MM.1S (cell line): ENCODE measurements around the gene CST2.
"Not testable (repeated sequence)": the region's sequence is repeated elsewhere in the genome, so short reads cannot be mapped to it uniquely, and the experiment has no call there.

Experiments used
- DNase-seq: peaks from one replicate; pipeline ENCODE4 v3.0.0-alpha.2; 2015
- H2AFZ ChIP-seq: fragments of 300-600 bp; sonication (generic); 2 replicates; pipeline ENCODE4 v1.6.0; 2016; ENCODE audit warnings: antibody characterized with exemption, low read length
- H3F3A ChIP-seq: fragments of 300-600 bp; sonication (generic); 2 replicates; pipeline ENCODE4 v1.6.1; 2016; ENCODE audit warnings: mild to moderate bottlenecking, antibody characterized with exemption, low read length, moderate library complexity, mixed read lengths; ENCODE audit not compliant: insufficient read depth
- H3K27ac ChIP-seq: fragments of 300-600 bp; sonication (generic); 2 replicates; pipeline ENCODE4 v1.5.1; 2016; ENCODE audit warnings: mild to moderate bottlenecking, low read length
- H3K27me3 ChIP-seq: fragments of 300-600 bp; sonication (generic); replicated peaks from 2 replicates; pipeline ENCODE4 v1.6.0; 2016; ENCODE audit warnings: low read length; ENCODE audit not compliant: insufficient read depth
- H3K36me3 ChIP-seq: fragments of 300-600 bp; sonication (generic); replicated peaks from 2 replicates; pipeline ENCODE4 v1.6.1; 2016; ENCODE audit warnings: mild to moderate bottlenecking, low read length, mixed read lengths; ENCODE audit not compliant: insufficient read depth
- H3K4me1 ChIP-seq: fragments of 300-600 bp; sonication (generic); 2 replicates; pipeline ENCODE4 v1.6.1; 2016; ENCODE audit warnings: low read length, mixed read lengths
- H3K4me2 ChIP-seq: fragments of 300-600 bp; sonication (generic); 2 replicates; pipeline ENCODE4 v1.6.0; 2016; ENCODE audit warnings: low read depth, low read length
- H3K4me3 ChIP-seq: fragments of 300-600 bp; sonication (generic); 2 replicates; pipeline ENCODE4 v1.5.1; 2016; ENCODE audit warnings: low read length, mixed read lengths
- H3K79me2 ChIP-seq: fragments of 300-600 bp; sonication (generic); 2 replicates; pipeline ENCODE4 v1.6.1; 2016; ENCODE audit warnings: mixed run types, low read length, mixed read lengths
- H3K9ac ChIP-seq: fragments of 300-600 bp; sonication (generic); 2 replicates; pipeline ENCODE4 v1.6.1; 2016; ENCODE audit warnings: low read length, mixed read lengths
- H3K9me2 ChIP-seq: fragments of 300-600 bp; sonication (generic); replicated peaks from 2 replicates; pipeline ENCODE4 v1.6.1; 2016; ENCODE audit warnings: mild to moderate bottlenecking, low read length, mixed read lengths; ENCODE audit not compliant: insufficient read depth
- H3K9me3 ChIP-seq: fragments of 300-600 bp; sonication (generic); replicated peaks from 2 replicates; pipeline ENCODE4 v1.6.1; 2016; ENCODE audit warnings: mild to moderate bottlenecking, low read length, mixed read lengths; ENCODE audit not compliant: insufficient read depth
- H4K20me1 ChIP-seq: fragments of 300-600 bp; sonication (generic); 2 replicates; pipeline ENCODE4 v1.6.1; 2016; ENCODE audit warnings: mild to moderate bottlenecking, low read length, moderate library complexity, mixed read lengths; ENCODE audit not compliant: insufficient read depth
- EZH2 ChIP-seq: fragments of 300-600 bp; sonication (generic); optimal IDR thresholded peaks from 2 replicates; pipeline ENCODE3; 2017; ENCODE audit warnings: low read depth, mild to moderate bottlenecking, antibody characterized with exemption, low read length, mixed read lengths
- EZH2phosphoT487 ChIP-seq: fragments of 300-600 bp; sonication (generic); IDR thresholded peaks from 2 replicates; pipeline ENCODE4 v1.6.1; 2018; ENCODE audit warnings: antibody characterized with exemption, low read length
- TF ChIP-seq, protein P1 (sequence below): fragments of 300-600 bp; sonication (generic); IDR thresholded peaks from 2 replicates; pipeline ENCODE4 v1.5.1; 2016; ENCODE audit warnings: antibody characterized with exemption, low read length, mixed read lengths

The CST2 gene

DNA sequence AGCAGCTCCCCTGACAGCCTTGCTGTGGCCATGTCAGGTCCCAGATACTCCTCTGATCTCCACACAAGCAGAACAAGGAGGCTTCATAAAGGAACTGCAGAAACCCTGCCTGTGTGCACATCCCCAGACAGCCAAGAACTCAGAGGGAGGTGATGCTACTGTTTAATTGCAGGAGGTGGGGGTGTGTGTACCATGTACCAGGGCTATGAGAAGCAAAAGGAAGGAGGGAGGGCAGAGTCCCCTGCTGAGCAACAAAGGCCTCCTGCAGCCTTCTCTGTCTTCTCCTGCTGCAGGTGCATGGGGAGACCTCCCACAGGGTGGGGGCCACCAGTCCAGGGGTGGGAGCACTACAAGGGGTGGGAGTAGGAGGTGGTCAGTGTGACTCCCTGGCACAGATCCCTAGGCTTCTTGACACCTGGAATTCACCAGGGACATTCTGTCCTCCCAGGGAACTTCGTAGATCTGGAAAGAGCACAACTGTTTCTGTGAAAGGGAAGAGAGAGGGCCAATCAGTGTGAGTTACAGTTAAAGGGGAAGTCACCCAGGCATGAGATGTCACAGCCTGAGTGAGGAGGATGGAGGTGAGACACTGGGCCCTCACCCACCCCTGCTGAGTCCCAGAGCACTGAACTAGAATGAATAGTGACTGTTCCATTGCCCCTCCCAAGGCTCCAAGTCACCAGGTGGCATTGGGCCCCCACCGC, 2.8 kb downstream of the CST2 start:
- no peak for TF ChIP-seq EZH2phosphoT487
- TF ChIP-seq, protein P1, sequence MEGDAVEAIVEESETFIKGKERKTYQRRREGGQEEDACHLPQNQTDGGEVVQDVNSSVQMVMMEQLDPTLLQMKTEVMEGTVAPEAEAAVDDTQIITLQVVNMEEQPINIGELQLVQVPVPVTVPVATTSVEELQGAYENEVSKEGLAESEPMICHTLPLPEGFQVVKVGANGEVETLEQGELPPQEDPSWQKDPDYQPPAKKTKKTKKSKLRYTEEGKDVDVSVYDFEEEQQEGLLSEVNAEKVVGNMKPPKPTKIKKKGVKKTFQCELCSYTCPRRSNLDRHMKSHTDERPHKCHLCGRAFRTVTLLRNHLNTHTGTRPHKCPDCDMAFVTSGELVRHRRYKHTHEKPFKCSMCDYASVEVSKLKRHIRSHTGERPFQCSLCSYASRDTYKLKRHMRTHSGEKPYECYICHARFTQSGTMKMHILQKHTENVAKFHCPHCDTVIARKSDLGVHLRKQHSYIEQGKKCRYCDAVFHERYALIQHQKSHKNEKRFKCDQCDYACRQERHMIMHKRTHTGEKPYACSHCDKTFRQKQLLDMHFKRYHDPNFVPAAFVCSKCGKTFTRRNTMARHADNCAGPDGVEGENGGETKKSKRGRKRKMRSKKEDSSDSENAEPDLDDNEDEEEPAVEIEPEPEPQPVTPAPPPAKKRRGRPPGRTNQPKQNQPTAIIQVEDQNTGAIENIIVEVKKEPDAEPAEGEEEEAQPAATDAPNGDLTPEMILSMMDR = no peak
- Histone ChIP-seq H3K36me3 (no peaks in the 10 kb centered on the region), H3K79me2 (no peaks in the 10 kb centered on the region), H3K9me3 (no peaks in the 10 kb centered on the region), H3K4me1 (no peaks in the 10 kb centered on the region), H2AFZ (no peak overlapping the region), H3K27me3 (no peaks in the 10 kb centered on the region), H3K4me2 (no peak overlapping the region), H3K27ac (no peak overlapping the region), H4K20me1 (no peaks in the 10 kb centered on the region), H3F3A (no peaks in the 10 kb centered on the region), H3K9ac (no peak overlapping the region), H3K4me3 (no peak overlapping the region), H3K9me2 (no peaks in the 10 kb centered on the region)
- no peak for DNase-seq

DNA sequence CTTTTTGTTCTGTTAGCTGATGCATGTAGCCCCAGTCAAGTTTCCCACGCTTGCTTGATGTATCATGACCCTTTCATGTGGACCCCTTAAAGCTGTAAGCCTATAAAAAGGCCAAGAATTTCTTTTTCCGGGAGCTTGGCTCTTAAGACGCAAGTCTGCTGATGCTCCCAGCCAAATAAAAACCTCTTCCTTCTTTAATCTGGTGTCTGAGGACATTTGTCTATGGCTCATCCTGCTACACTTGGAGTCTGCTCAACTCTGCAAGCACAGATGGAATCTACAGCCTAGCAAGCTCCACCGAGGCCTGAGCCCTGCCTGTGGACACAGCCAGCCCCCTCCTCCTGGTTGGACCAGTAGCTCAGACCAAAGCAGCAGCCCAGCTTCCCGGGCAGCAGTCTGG, 3.4 kb downstream of the CST2 start:
- TF ChIP-seq, protein P1 = no peak
- TF ChIP-seq EZH2 (no peak), EZH2phosphoT487 (no peak)
- no peaks in the 10 kb centered on the region for H3F3A ChIP-seq
- H3K9me3 ChIP-seq = no peaks in the 10 kb centered on the region
- no peaks in the 10 kb centered on the region for H3K36me3 ChIP-seq
- no peaks in the 10 kb centered on the region for H3K79me2 ChIP-seq
- H3K9me2 ChIP-seq = no peaks in the 10 kb centered on the region
- H3K27ac ChIP-seq = no peak overlapping the region
- no peak overlapping the region for H3K4me3 ChIP-seq
- H3K27me3 ChIP-seq = no peaks in the 10 kb centered on the region
- no peak overlapping the region for H3K9ac ChIP-seq
- no peak overlapping the region for H2AFZ ChIP-seq
- no peaks in the 10 kb centered on the region for H4K20me1 ChIP-seq
- H3K4me2 ChIP-seq = no peak overlapping the region
- H3K4me1 ChIP-seq = no peaks in the 10 kb centered on the region
- no peak for DNase-seq

DNA sequence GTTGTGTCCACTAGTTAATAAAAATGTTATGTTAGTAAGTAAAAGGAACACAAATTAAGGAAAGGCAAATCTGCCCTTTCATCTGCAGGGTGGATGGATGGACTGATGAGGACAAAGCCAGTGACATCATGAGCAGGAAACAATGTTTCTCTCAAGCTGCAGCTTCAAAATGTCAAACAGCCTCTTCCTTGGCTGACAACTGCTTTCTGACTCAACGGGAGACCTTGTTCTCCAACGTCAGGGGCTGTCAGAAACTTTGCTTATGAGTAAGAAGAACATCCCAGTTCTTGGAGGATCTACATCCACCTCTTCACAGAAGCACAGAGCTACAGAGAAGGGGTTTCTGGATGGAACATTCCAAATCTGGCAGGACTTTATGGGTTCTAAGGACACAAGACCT, 6.0 kb downstream of the CST2 start:
- no peaks in the 10 kb centered on the region for H3F3A ChIP-seq
- no peaks in the 10 kb centered on the region for H3K9me2 ChIP-seq
- H2AFZ ChIP-seq = no peak overlapping the region
- no peaks in the 10 kb centered on the region for H3K79me2 ChIP-seq
- no peaks in the 10 kb centered on the region for H3K27me3 ChIP-seq
- no peak overlapping the region for H3K4me3 ChIP-seq
- H3K9me3 ChIP-seq = no peaks in the 10 kb centered on the region
- H3K9ac ChIP-seq = no peak overlapping the region
- no peak overlapping the region for H3K4me2 ChIP-seq
- no peak overlapping the region for H3K27ac ChIP-seq
- H4K20me1 ChIP-seq = no peaks in the 10 kb centered on the region
- no peak for TF ChIP-seq EZH2
- no peak for TF ChIP-seq EZH2phosphoT487
- TF ChIP-seq, protein P1 = no peak
- H3K4me1 ChIP-seq = no peaks in the 10 kb centered on the region
- no peaks in the 10 kb centered on the region for H3K36me3 ChIP-seq
- no peak for DNase-seq

DNA sequence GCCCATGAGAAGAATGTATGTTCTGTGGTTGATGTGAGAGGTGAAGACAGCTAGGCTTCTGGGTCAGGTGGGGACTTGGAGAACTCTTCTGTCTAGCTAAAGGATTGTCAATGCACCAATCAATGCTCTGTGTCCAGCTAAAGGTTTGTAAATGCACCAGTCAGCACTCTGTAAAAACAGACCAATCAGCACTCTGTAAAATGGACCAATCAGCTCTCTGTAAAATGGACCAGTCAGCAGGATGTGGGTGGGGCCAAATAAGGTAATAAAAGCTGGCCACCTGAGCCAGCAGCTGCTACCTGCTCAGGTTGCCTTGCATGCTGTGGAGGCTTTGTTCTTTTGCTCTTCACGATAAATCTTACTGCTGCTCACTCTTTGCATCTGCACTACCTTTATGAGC, 15.0 kb downstream of the CST2 start:
- H3K4me1 ChIP-seq, H3K4me3 ChIP-seq, H3K27me3 ChIP-seq, H3F3A ChIP-seq, H3K4me2 ChIP-seq, H3K36me3 ChIP-seq, H3K27ac ChIP-seq, H4K20me1 ChIP-seq, H2AFZ ChIP-seq, H3K79me2 ChIP-seq, H3K9me2 ChIP-seq, DNase-seq, H3K9me3 ChIP-seq, H3K9ac ChIP-seq: not testable (repeated sequence)

DNA sequence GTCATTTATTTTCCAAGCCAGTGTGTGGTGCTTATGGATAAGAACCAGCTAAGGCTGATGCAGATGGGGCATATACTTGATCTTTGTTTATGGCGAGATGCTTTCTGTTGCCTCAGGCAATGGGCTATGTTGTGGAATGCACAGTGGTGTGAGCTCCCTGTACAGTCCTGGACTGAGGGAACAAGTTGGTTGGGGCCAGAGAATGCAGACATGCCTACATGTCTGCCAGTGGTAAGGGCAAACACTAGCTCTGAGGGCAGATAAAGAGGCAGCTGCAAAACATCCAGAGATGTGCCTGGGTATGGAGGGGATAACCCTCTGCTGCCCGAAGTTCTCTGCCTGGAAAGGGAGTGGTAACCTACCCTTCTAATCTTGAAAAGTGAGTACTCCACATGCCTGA, 16.2 kb downstream of the CST2 start:
- not testable (repeated sequence) for H3K4me2 ChIP-seq, H2AFZ ChIP-seq, H3K9me3 ChIP-seq, H3K9ac ChIP-seq, H4K20me1 ChIP-seq, H3F3A ChIP-seq, H3K4me3 ChIP-seq, H3K27ac ChIP-seq, H3K36me3 ChIP-seq, H3K27me3 ChIP-seq, DNase-seq, H3K79me2 ChIP-seq, H3K9me2 ChIP-seq, H3K4me1 ChIP-seq
